HEK293T (cell line): ENCODE measurements around the gene IL31.

Source experiments
- ARNT ChIP-seq: fragments of 450-650 bp; IDR thresholded peaks from 2 replicates; pipeline ENCODE4 v1.6.1; 2017; ENCODE audit warnings: mild to moderate bottlenecking
- BHLHE40 ChIP-seq: fragments of 450-650 bp; IDR thresholded peaks from 2 replicates; pipeline ENCODE4 v1.6.1; 2016; ENCODE audit warnings: mild to moderate bottlenecking, moderate library complexity, borderline replicate concordance
- FOXK2 ChIP-seq: fragments of 450-650 bp; IDR thresholded peaks from 2 replicates; pipeline ENCODE4 v1.6.1; 2016; ENCODE audit warnings: mild to moderate bottlenecking
- FOXM1 ChIP-seq: fragments of 450-650 bp; IDR thresholded peaks from 2 replicates; pipeline ENCODE4 v1.6.1; 2017; ENCODE audit warnings: mild to moderate bottlenecking, borderline replicate concordance
- LEF1 ChIP-seq: fragments of 450-650 bp; IDR thresholded peaks from 2 replicates; pipeline ENCODE4 v1.6.1; 2017; ENCODE audit warnings: mild to moderate bottlenecking, borderline replicate concordance
- SP1 ChIP-seq: fragments of 450-650 bp; IDR thresholded peaks from 2 replicates; pipeline ENCODE4 v1.6.1; 2017
- TARDBP ChIP-seq: fragments of 450-650 bp; IDR thresholded peaks from 2 replicates; pipeline ENCODE4 v1.6.1; 2016

- TF ChIP-seq LEF1 (no peak), BHLHE40 (no peak), SP1 (no peak), TARDBP (no peak), ARNT (no peak), FOXM1 (no peak), FOXK2 (no peak)
These were observed 28.3 kb downstream of the IL31 start for GRCh38 chr12:122145505-122146330.
